Suprapubic skin (tissue), 4 donors: ENCODE measurements around the gene FGFBP2.

Experiments used
- CTCF ChIP-seq, 2 donors: fragments of 200-600 bp in 1 of 2; fragments of 450-650 bp in 1 of 2; sonication (generic) in 1 of 2; IDR thresholded peaks; one replicate each; pipeline ENCODE4 v1.5.1; 2016 to 2019; ENCODE audit warnings: antibody characterized with exemption in 2 of 2, mild to moderate bottlenecking in 1 of 2, moderate library complexity in 1 of 2
- POLR2A ChIP-seq, 2 donors: fragments of 450-650 bp; IDR thresholded peaks; one replicate each; pipeline ENCODE4 v1.6.1; 2017; ENCODE audit warnings: antibody characterized with exemption in 2 of 2, mild to moderate bottlenecking in 2 of 2, moderate library complexity in 2 of 2
- POLR2AphosphoS5 ChIP-seq, 3 donors: sonication (generic); formaldehyde crosslinking; IDR thresholded peaks; one replicate each; pipeline ENCODE4 v1.6.1; 2017; ENCODE audit warnings: antibody characterized with exemption in 3 of 3

- no peak for TF ChIP-seq CTCF (IDR thresholded peaks at IDR 0.05)
- no peak for TF ChIP-seq POLR2A (IDR thresholded peaks at IDR 0.05)
- TF ChIP-seq POLR2AphosphoS5 (IDR thresholded peaks at IDR 0.05): no peak
Measured at GRCh38 chr4:15944895-15945294, 18.1 kb downstream of the FGFBP2 start.
